Neural cell (in vitro differentiated cells): ENCODE measurements around the gene PEX13. TPM values are rescaled to one million over a fixed set of nuclear protein-coding genes. Genes with fewer than 3 reads are reported as not detected.
"Not testable (repeated sequence)": the region's sequence is repeated elsewhere in the genome, so short reads cannot be mapped to it uniquely, and the experiment has no call there.

ENCODE experiments used
- H2AFZ ChIP-seq: fragments of 200-600, 300-800 bp; sonication (generic), shearing (Covaris generic); 2 replicates; pipeline ENCODE4 v1.6.0; 2014; ENCODE audit warnings: low read depth, mild to moderate bottlenecking, antibody characterized with exemption, low read length, moderate library complexity
- H3F3A ChIP-seq: fragments of 200-600 bp; shearing (Covaris generic); 2 replicates; pipeline ENCODE4 v1.6.1; 2016; ENCODE audit warnings: mild to moderate bottlenecking, moderate library complexity, mixed read lengths, antibody characterized with exemption, low read length; ENCODE audit not compliant: insufficient read depth, poor library complexity, severe bottlenecking
- H3K27ac ChIP-seq: fragments of 200-600, 300-800 bp; sonication (generic), shearing (Covaris generic); 2 replicates; pipeline ENCODE4 v1.5.1; 2014; ENCODE audit warnings: mild to moderate bottlenecking, low read length, moderate library complexity
- H3K27me3 ChIP-seq: fragments of 300-800, 200-600 bp; sonication (generic), shearing (Covaris generic); 2 replicates; pipeline ENCODE4 v1.6.0; 2014; ENCODE audit warnings: mild to moderate bottlenecking, low read depth, low read length, moderate library complexity; ENCODE audit not compliant: insufficient read depth
- H3K36me3 ChIP-seq: fragments of 300-800, 200-600 bp; sonication (generic), shearing (Covaris generic); 2 replicates; pipeline ENCODE4 v1.5.1; 2014; ENCODE audit warnings: mild to moderate bottlenecking, antibody characterized with exemption, low read length, moderate library complexity; ENCODE audit not compliant: insufficient read depth
- H3K4me2 ChIP-seq: fragments of 300-800, 200-600 bp; sonication (generic), shearing (Covaris generic); 2 replicates; pipeline ENCODE4 v1.6.0; 2014; ENCODE audit warnings: mild to moderate bottlenecking, low read length
- H3K4me3 ChIP-seq: fragments of 300-800, 200-600 bp; sonication (generic), shearing (Covaris generic); 2 replicates; pipeline ENCODE4 v1.5.1; 2014; ENCODE audit warnings: mild to moderate bottlenecking, low read length, moderate library complexity
- H3K79me2 ChIP-seq: fragments of 200-600 bp; shearing (Covaris generic); replicated peaks from 2 replicates; pipeline ENCODE4 v1.6.0; 2014; ENCODE audit warnings: mild to moderate bottlenecking, low read length, moderate library complexity; ENCODE audit not compliant: insufficient read depth
- H3K9ac ChIP-seq: fragments of 300-800, 200-600 bp; sonication (generic), shearing (Covaris generic); 2 replicates; pipeline ENCODE4 v1.6.1; 2016; ENCODE audit warnings: mild to moderate bottlenecking, low read length, mixed read lengths
- H3K9me2 ChIP-seq: fragments of 200-600 bp; shearing (Covaris generic); 2 replicates; pipeline ENCODE4 v1.6.1; 2016; ENCODE audit warnings: mild to moderate bottlenecking, low read length, mixed read lengths; ENCODE audit not compliant: insufficient read depth
- H3K9me3 ChIP-seq: fragments of 200-600, 300-800 bp; sonication (generic), shearing (Covaris generic); 2 replicates; pipeline ENCODE4 v1.6.1; 2016; ENCODE audit warnings: mild to moderate bottlenecking, mixed run types, low read length, moderate library complexity, mixed read lengths
- H4K20me1 ChIP-seq: fragments of 200-600 bp; shearing (Covaris generic); 2 replicates; pipeline ENCODE4 v1.6.1; 2016; ENCODE audit warnings: mild to moderate bottlenecking, mixed run types; ENCODE audit not compliant: insufficient read depth
- EP300 ChIP-seq: fragments of 450-650 bp; conservative IDR thresholded peaks from 2 replicates; pipeline ENCODE4 v1.6.1; 2014; ENCODE audit warnings: antibody characterized with exemption, mild to moderate bottlenecking, moderate library complexity; ENCODE audit not compliant: poor library complexity, severe bottlenecking
- EZH2 ChIP-seq: fragments of 200-600, 300-800 bp; shearing (Covaris generic), sonication (generic); IDR thresholded peaks from 2 replicates; pipeline ENCODE4 v1.6.1; 2014; ENCODE audit warnings: antibody characterized with exemption, low read length, borderline replicate concordance, mild to moderate bottlenecking; ENCODE audit not compliant: insufficient read depth, poor library complexity, severe bottlenecking
- MXI1 ChIP-seq: fragments of 450-650 bp; conservative IDR thresholded peaks from 2 replicates; pipeline ENCODE4 v1.6.1; 2014; ENCODE audit warnings: antibody characterized with exemption, mild to moderate bottlenecking; ENCODE audit not compliant: poor library complexity, severe bottlenecking
- POLR2AphosphoS5 ChIP-seq: IDR thresholded peaks from 2 replicates; pipeline ENCODE4 v1.6.1; 2012
- RAD21 ChIP-seq: fragments of 450-650 bp; conservative IDR thresholded peaks from 2 replicates; pipeline ENCODE4 v1.6.1; 2014; ENCODE audit warnings: antibody characterized with exemption, mild to moderate bottlenecking, moderate library complexity
- SMC3 ChIP-seq: fragments of 450-650 bp; conservative IDR thresholded peaks from 2 replicates; pipeline ENCODE4 v1.6.1; 2014; ENCODE audit warnings: antibody characterized with exemption, mild to moderate bottlenecking, moderate library complexity; ENCODE audit not compliant: poor library complexity
- TAF1 ChIP-seq: IDR thresholded peaks from 2 replicates; pipeline ENCODE4 v1.6.1; 2012; ENCODE audit warnings: low read depth
- polyA plus RNA-seq: library from polyadenylated mRNA; depleted of rRNA; stranded (reverse); fragments of >200 nt; gene quantifications from 2 replicates; pipeline ENCODE4 v1.2.3, GENCODE V29; 2014
- TF ChIP-seq, protein P1 (sequence below): fragments of 450-650 bp; IDR thresholded peaks from 2 replicates; pipeline ENCODE4 v1.5.1; 2014; ENCODE audit warnings: antibody characterized with exemption, mild to moderate bottlenecking, moderate library complexity; ENCODE audit not compliant: poor library complexity, severe bottlenecking
- TF ChIP-seq, protein P2 (sequence below): IDR thresholded peaks from 2 replicates; pipeline ENCODE4 v1.6.1; 2012; ENCODE audit warnings: borderline replicate concordance

PEX13 gene
- polyA plus RNA-seq, 1 donor from 2014 or later = 95.6 TPM

- no peaks in the 10 kb centered on the region for H3F3A ChIP-seq
- no peak overlapping the region for H2AFZ ChIP-seq
- H4K20me1 ChIP-seq = no peaks in the 10 kb centered on the region
- H3K4me2 ChIP-seq = no peak overlapping the region
- no peaks in the 10 kb centered on the region for H3K27me3 ChIP-seq
- H3K79me2 ChIP-seq = no peaks in the 10 kb centered on the region
- H3K36me3 ChIP-seq = no peaks in the 10 kb centered on the region
- H3K9me2 ChIP-seq = no peaks in the 10 kb centered on the region
- no peak overlapping the region for H3K4me3 ChIP-seq
- H3K27ac ChIP-seq = no peak overlapping the region
- no peak overlapping the region for H3K9ac ChIP-seq
- no peak for TF ChIP-seq EZH2
- no peak for TF ChIP-seq EP300
- TF ChIP-seq SMC3 = no peak
- TF ChIP-seq, protein P1, sequence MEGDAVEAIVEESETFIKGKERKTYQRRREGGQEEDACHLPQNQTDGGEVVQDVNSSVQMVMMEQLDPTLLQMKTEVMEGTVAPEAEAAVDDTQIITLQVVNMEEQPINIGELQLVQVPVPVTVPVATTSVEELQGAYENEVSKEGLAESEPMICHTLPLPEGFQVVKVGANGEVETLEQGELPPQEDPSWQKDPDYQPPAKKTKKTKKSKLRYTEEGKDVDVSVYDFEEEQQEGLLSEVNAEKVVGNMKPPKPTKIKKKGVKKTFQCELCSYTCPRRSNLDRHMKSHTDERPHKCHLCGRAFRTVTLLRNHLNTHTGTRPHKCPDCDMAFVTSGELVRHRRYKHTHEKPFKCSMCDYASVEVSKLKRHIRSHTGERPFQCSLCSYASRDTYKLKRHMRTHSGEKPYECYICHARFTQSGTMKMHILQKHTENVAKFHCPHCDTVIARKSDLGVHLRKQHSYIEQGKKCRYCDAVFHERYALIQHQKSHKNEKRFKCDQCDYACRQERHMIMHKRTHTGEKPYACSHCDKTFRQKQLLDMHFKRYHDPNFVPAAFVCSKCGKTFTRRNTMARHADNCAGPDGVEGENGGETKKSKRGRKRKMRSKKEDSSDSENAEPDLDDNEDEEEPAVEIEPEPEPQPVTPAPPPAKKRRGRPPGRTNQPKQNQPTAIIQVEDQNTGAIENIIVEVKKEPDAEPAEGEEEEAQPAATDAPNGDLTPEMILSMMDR = no peak
- TF ChIP-seq RAD21 = no peak
- TF ChIP-seq POLR2AphosphoS5 = no peak
- TF ChIP-seq, protein P2, sequence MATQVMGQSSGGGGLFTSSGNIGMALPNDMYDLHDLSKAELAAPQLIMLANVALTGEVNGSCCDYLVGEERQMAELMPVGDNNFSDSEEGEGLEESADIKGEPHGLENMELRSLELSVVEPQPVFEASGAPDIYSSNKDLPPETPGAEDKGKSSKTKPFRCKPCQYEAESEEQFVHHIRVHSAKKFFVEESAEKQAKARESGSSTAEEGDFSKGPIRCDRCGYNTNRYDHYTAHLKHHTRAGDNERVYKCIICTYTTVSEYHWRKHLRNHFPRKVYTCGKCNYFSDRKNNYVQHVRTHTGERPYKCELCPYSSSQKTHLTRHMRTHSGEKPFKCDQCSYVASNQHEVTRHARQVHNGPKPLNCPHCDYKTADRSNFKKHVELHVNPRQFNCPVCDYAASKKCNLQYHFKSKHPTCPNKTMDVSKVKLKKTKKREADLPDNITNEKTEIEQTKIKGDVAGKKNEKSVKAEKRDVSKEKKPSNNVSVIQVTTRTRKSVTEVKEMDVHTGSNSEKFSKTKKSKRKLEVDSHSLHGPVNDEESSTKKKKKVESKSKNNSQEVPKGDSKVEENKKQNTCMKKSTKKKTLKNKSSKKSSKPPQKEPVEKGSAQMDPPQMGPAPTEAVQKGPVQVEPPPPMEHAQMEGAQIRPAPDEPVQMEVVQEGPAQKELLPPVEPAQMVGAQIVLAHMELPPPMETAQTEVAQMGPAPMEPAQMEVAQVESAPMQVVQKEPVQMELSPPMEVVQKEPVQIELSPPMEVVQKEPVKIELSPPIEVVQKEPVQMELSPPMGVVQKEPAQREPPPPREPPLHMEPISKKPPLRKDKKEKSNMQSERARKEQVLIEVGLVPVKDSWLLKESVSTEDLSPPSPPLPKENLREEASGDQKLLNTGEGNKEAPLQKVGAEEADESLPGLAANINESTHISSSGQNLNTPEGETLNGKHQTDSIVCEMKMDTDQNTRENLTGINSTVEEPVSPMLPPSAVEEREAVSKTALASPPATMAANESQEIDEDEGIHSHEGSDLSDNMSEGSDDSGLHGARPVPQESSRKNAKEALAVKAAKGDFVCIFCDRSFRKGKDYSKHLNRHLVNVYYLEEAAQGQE = no peak
- no peak for TF ChIP-seq TAF1
- no peak for TF ChIP-seq MXI1
- no peaks in the 10 kb centered on the region for H3K9me3 ChIP-seq
Observed at GRCh38 chr2:61011678-61012077, 5.8 kb upstream of the PEX13 start.

- not testable (repeated sequence) for H3K27me3 ChIP-seq, H2AFZ ChIP-seq, H3K79me2 ChIP-seq, H3F3A ChIP-seq, H3K4me3 ChIP-seq, H3K36me3 ChIP-seq, H4K20me1 ChIP-seq, H3K9me3 ChIP-seq, H3K27ac ChIP-seq, H3K9ac ChIP-seq, H3K9me2 ChIP-seq, H3K4me2 ChIP-seq
Observed at GRCh38 chr2:61012303-61012702, 5.2 kb upstream of the PEX13 start.

DNA sequence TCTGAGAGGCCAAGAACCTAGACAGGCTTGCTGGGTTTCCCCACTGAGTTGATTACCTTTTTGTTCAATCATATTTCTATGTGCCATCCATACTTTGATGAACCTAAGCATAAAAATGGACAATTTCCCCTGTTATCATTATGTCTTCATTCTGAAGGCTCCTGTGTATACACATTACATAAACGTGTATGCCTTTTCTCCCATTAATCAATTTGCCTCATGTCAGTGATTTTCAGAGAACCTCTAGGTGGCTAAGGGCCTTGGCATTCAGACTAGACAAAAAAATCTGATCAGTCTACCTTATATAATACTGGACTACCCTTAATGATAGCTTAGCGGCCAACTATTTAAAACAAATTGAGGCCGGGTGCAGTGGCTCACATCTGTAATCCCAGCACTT, 4.1 kb upstream of the PEX13 start:
- Histone ChIP-seq H3K9me3 (no peaks in the 10 kb centered on the region), H2AFZ (no peak overlapping the region), H3K9ac (no peak overlapping the region), H3K4me2 (no peak overlapping the region), H3K79me2 (peaks cover 8% of the 10 kb centered on the region), H3K9me2 (no peaks in the 10 kb centered on the region), H3K27ac (no peak overlapping the region), H4K20me1 (no peaks in the 10 kb centered on the region), H3K4me3 (no peak overlapping the region), H3F3A (no peaks in the 10 kb centered on the region), H3K36me3 (no peaks in the 10 kb centered on the region), H3K27me3 (no peaks in the 10 kb centered on the region)
- TF ChIP-seq, protein P1 = no peak
